Stomach (tissue), 9 donors: ENCODE measurements around the gene ITGA3. TPM values are rescaled to one million over a fixed set of nuclear protein-coding genes. Genes with fewer than 3 reads are reported as not detected.

Experiments used
- DNase-seq, 2 donors: peaks; one replicate each; pipeline versions ENCODE4 v3.0.0 to v3.0.0-alpha.2; 2013 to 2019
- H3K27ac ChIP-seq, 5 donors: fragments of 200-600 bp in 4 of 5; sonication (generic) in 4 of 5; one replicate each; pipeline ENCODE4 v1.5.1; 2013 to 2019; ENCODE audit warnings: mild to moderate bottlenecking in 1 of 5, moderate library complexity in 1 of 5
- H3K27me3 ChIP-seq, 3 donors: fragments of 200-600 bp; sonication (generic); one replicate each; pipeline ENCODE4 v1.5.1; 2017 to 2019; ENCODE audit warnings: mixed run types in 1 of 3
- H3K36me3 ChIP-seq, 4 donors: fragments of 200-600 bp; sonication (generic); 1 replicate in 3 of 4; 2 replicates in 1 of 4; pipeline ENCODE4 v1.5.1; 2016 to 2019
- H3K4me1 ChIP-seq, 4 donors: fragments of 200-600 bp; sonication (generic); one replicate each; pipeline ENCODE4 v1.5.1; 2016 to 2019
- H3K4me3 ChIP-seq, 4 donors: fragments of 200-600 bp; sonication (generic) in 3 of 4; one replicate each; pipeline ENCODE4 v1.5.1; 2016 to 2019; ENCODE audit warnings: mild to moderate bottlenecking in 1 of 4
- H3K9me3 ChIP-seq, 4 donors: fragments of 200-600 bp; sonication (generic); one replicate each; pipeline ENCODE4 v1.5.1; 2016 to 2019
- CTCF ChIP-seq, 7 experiments: fragments of 450-650 bp in 4 of 7; fragments of 200-600 bp in 3 of 7; sonication (generic) in 3 of 7; IDR thresholded peaks; one replicate each; pipeline ENCODE4 v1.5.1; 2016 to 2019; ENCODE audit warnings: antibody characterized with exemption in 7 of 7, control low read depth in 2 of 7, mild to moderate bottlenecking in 1 of 7
- EP300 ChIP-seq: sonication (generic); formaldehyde crosslinking; IDR thresholded peaks from one replicate; pipeline ENCODE4 v1.6.1; 2017; ENCODE audit warnings: antibody characterized with exemption
- POLR2A ChIP-seq, 4 donors: fragments of 450-650 bp; IDR thresholded peaks; one replicate each; pipeline ENCODE4 v1.6.1; 2016; ENCODE audit warnings: antibody characterized with exemption in 4 of 4, control low read depth in 2 of 4, mild to moderate bottlenecking in 1 of 4, moderate library complexity in 1 of 4
- POLR2AphosphoS5 ChIP-seq, 3 donors: sonication (generic); formaldehyde crosslinking; IDR thresholded peaks; one replicate each; pipeline ENCODE4 v1.6.1; 2016; ENCODE audit warnings: antibody characterized with exemption in 3 of 3
- WGBS, 5 donors: extraction: QIAGEN DNeasy Blood & Tissue Kit in 3 of 5; methylation state at CpG; one replicate each; pipeline versions ENCODE4 v1.1.5 to v1.1.7; 2013 to 2018; 5-methylcytosine and 5-hydroxymethylcytosine counted together
- intact Hi-C: fragments of 100-400 bp; cut with DNase I; formaldehyde crosslinking; loops from one replicate; pipeline ENCODE4 v1.15.1; 2023; ENCODE audit warnings: low total_unique reads
- polyA plus RNA-seq, 3 donors: library from polyadenylated mRNA; stranded (reverse); fragments of 200-250 nt; gene quantifications; one replicate each; pipeline ENCODE4 v1.2.3, GENCODE V29; 2013
- total RNA-seq, 5 donors: library from RNA; depleted of rRNA; stranded (reverse); fragments of >200 nt; gene quantifications; one replicate each; pipeline versions ENCODE4 v1.1.0 to v1.2.3, GENCODE V29; 2014 to 2016
- donor health status: healthy with polysubstance abuse.
- donor health status: Bipolar disorder and iron deficiency.
- donor health status: healthy.

ITGA3 gene
- total and polyA plus RNA-seq, 8 donors, result 6.9 to 698 (median 73.9) TPM

- H3K36me3 ChIP-seq, result no peaks in the 10 kb centered on the region
- intact Hi-C loops, result no loop called here
- peak overlapping the region; percentile 92 to 97 (median 96) for H3K27ac ChIP-seq
- 26 to 54% (median 44%) methylated on average over 6 to 9 of the region's 9 CpGs for WGBS, 5 donors
- H3K4me1 ChIP-seq, result peaks cover 82 to 98% (median 92%) of the 10 kb centered on the region in 4 donors
- H3K27me3 ChIP-seq, result peaks cover 0 to 12% (median 0%) of the 10 kb centered on the region in 3 donors
- H3K9me3 ChIP-seq, result no peaks in the 10 kb centered on the region
- no peak for TF ChIP-seq POLR2AphosphoS5 (IDR thresholded peaks at IDR 0.05)
- no peak for TF ChIP-seq CTCF (IDR thresholded peaks at IDR 0.05)
- no peak for TF ChIP-seq EP300
- no peak for TF ChIP-seq POLR2A (IDR thresholded peaks at IDR 0.05)
- peak overlapping the region; percentile 76 to 86 (median 84) for H3K4me3 ChIP-seq
- DNase-seq, result peak; percentile 49 to 67
Observed at GRCh38 chr17:50057521-50057991, 1.6 kb downstream of the ITGA3 start.

DNA sequence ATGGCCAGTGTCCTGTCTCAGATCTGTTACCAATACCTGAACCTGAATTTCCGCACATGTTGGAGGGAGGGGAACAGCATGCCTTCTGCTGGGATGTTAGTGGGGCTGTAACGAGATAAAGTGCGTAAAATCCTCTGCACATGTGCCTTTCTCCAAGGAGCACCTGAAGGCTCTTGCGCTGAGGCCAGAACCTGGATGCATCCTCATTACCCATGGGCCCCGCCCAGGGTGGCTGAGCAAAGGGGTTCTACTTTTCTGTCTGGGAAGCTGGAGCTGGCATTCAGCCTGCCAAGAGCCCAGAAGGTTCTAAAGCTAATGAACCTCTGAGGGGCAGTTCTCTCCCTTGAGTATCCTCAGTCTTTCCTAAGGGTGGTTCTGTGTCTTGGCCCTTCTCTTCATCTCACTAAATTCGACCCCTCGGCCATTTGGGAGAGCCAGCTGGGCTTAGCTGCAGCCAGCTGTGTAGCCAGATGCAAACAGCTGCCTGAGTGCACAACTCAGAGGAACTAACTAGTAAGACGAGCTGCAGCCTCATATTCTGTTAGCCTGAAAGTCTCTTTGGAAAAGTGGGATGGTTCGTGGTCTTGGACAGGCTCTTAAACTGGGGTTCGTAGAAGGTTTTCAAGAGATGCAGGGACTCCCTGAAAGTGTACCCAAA lies 2.5 kb downstream of the ITGA3 start:
- Histone ChIP-seq H3K4me3 (peak overlapping the region in 2 of 4 donors; percentile 76 to 84), H3K27ac (peak overlapping the region; percentile 12 to 97 (median 96)), H3K9me3 (no peaks in the 10 kb centered on the region), H3K27me3 (peaks cover 0 to 12% (median 0%) of the 10 kb centered on the region in 3 donors), H3K36me3 (no peaks in the 10 kb centered on the region), H3K4me1 (peaks cover 82 to 98% (median 92%) of the 10 kb centered on the region in 4 donors)
- TF ChIP-seq CTCF (IDR thresholded peaks at IDR 0.05) (no peak), POLR2AphosphoS5 (IDR thresholded peaks at IDR 0.05) (peak in 1 of 3 donors; percentile 57), POLR2A (IDR thresholded peaks at IDR 0.05) (no peak), EP300 (no peak)
- intact Hi-C loops, result no loop called here
- peak in 1 of 2 donors; percentile 80 for DNase-seq
- WGBS, 5 donors, result 68 to 79% (median 77%) methylated on average over 10 of the region's 10 CpGs

GRCh38 chr17:50059256-50059655 lies 3.3 kb downstream of the ITGA3 start:
- H3K9me3 ChIP-seq, result no peaks in the 10 kb centered on the region
- H3K36me3 ChIP-seq, result no peaks in the 10 kb centered on the region
- no peak for TF ChIP-seq POLR2A (IDR thresholded peaks at IDR 0.05)
- no peak for TF ChIP-seq POLR2AphosphoS5 (IDR thresholded peaks at IDR 0.05)
- H3K27me3 ChIP-seq, result peaks cover 0 to 12% (median 0%) of the 10 kb centered on the region in 3 donors
- peak overlapping the region in 2 of 4 donors; percentile 76 to 84 for H3K4me3 ChIP-seq
- WGBS, 5 donors, result 25 to 42% (median 38%) methylated on average over 4 of the region's 4 CpGs
- intact Hi-C loops, result no loop called here
- peak in 1 of 2 donors; percentile 64 for DNase-seq
- H3K4me1 ChIP-seq, result peaks cover 82 to 98% (median 92%) of the 10 kb centered on the region in 4 donors
- peak overlapping the region in 4 of 5 donors; percentile 96 to 97 (median 96) for H3K27ac ChIP-seq

GRCh38 chr17:50059759-50060273 lies 3.9 kb downstream of the ITGA3 start:
- WGBS, 5 donors, result 29 to 51% (median 44%) methylated on average over 4 to 5 of the region's 5 CpGs
- intact Hi-C loops, result no loop called here
- H3K36me3 ChIP-seq, result peaks cover 0 to 3% (median 2%) of the 10 kb centered on the region in 4 donors
- H3K27me3 ChIP-seq, result peaks cover 0 to 12% (median 0%) of the 10 kb centered on the region in 3 donors
- no peaks in the 10 kb centered on the region for H3K9me3 ChIP-seq
- DNase-seq, result no peak
- H3K4me3 ChIP-seq, result peak overlapping the region in 1 of 4 donors; percentile 1
- peaks cover 82 to 98% (median 92%) of the 10 kb centered on the region in 4 donors for H3K4me1 ChIP-seq
- peak overlapping the region in 4 of 5 donors; percentile 96 to 97 (median 96) for H3K27ac ChIP-seq
- TF ChIP-seq CTCF (IDR thresholded peaks at IDR 0.05) (no peak), POLR2AphosphoS5 (IDR thresholded peaks at IDR 0.05) (no peak), EP300 (no peak), POLR2A (IDR thresholded peaks at IDR 0.05) (no peak)
